Measurements from ENCODE around the gene LRRC36. TPM values are rescaled to one million over a fixed set of nuclear protein-coding genes. Genes with fewer than 3 reads are reported as not detected.

Gene LRRC36
- total and polyA plus RNA-seq, 9 of the 15 experiments (the other 6 are each of a cell fraction or from before 2014, with no cell fraction given), result 0.09 to 0.40 (median 0.17) TPM; not detected in 1

DNA sequence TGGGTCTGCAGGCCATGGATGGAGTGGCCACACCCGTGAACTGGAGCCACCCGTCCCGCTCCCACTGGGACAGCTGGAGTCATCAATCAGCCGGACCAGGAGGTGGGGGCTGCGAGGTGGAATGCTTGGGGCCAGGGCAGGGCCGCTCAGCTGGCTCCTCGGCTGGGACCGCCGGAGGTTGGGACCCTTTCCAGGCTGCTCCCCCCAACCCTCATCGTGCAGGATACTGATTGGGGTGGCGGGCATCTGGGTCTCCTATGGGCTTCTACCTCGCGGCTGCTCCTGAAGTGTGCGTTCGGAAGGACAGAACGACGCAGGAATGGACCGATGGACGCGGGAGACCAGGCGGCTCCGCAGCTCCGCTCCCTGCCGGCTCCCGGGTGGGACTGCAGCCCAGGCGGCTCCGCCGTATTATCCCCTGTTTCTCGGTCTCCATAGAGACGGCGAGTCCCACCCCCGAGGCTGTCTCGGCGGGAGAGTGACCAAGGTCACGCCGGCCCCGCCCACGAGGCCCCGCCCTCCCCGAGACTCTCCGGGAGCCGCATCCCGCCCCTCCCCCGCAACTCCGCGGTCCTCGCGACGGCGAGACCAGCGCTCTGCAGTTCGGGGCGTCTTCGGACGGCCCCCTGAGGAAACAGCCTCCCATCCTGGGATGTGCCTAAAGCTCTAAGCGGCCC, 66.6 kb downstream of the LRRC36 start, which contains the start of gene TPPP3 (continued):
- TF ChIP-seq PBX2 (CRISPR knock-in tag; IDR thresholded peaks at IDR 0.05; ENCODE audit: low read depth) (no peak), PBX2 (tag; conservative IDR thresholded peaks at IDR 0.05; ENCODE audit: low read depth) (peak; percentile 30; the same call in 1 of the 2 replicates), CXXC5 (CRISPR knock-in tag; IDR thresholded peaks at IDR 0.05) (peak; percentile 37; the same call in 1 of the 2 replicates), SMARCA5 (IDR thresholded peaks at IDR 0.05) (no peak), ESRRA (IDR thresholded peaks at IDR 0.05; ENCODE audit: borderline replicate concordance, low read depth) (peak; percentile 54; the same call in 1 of the 2 replicates), SMC3 (conservative IDR thresholded peaks at IDR 0.05; ENCODE audit: insufficient read depth, low read depth, low read length) (peak; percentile 61; the same call in 1 of the 2 replicates)

DNA sequence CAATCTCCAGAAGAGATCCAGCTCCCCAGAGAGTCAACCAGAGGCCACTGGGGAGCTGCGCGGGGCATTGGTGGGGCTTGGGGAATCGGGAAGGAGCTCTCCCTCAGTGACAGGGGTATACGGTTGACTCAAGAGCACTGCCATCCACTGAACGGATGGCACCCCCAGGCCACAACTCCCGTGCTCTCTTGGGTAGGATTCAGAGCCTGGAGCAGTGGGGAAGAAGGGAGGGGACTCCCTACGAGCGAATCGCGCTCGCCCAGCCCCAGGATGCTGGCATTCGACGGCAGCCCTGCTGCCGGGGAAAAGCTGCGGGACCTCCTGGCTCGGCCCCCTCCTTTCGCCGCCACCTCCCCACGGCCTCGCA, 67.2 kb downstream of the LRRC36 start:
- in situ Hi-C loops (cut with MboI), result no loop called here
- FAIRE-seq, result no peak
- H3K9me3 ChIP-seq (replicated peaks; ENCODE audit: control insufficient read depth, insufficient read depth, low read depth, low read length), result no peaks in the 10 kb centered on the region
- H3K36me3 ChIP-seq (ENCODE audit: control insufficient read depth, insufficient read depth, low read length), result no peaks in the 10 kb centered on the region
- no peaks in the 10 kb centered on the region for H3K9me1 ChIP-seq (ENCODE audit: control insufficient read depth, insufficient read depth, low read length)
- H3K4me1 ChIP-seq (replicated peaks in 1 of 2; ENCODE audit: control insufficient read depth in 2 of 2, insufficient read depth in 2 of 2, low read length in 2 of 2), result peaks cover 19 to 83% of the 10 kb centered on the region in 2 experiments
- DNase-seq (ENCODE audit: extremely low read depth in 1 of 4, low spot score in 3 of 4), result no peak
- ChIA-PET POLR2A (interaction anchor here (0.7 to 1.5 kb wide), 2 partner anchors 12 to 70 kb away, joined by 3 read pairs; no protein-coding TSS in a partner anchor), CTCF (ENCODE audit: low intra/inter-chr PET ratio) (interaction anchor here (0.9 kb wide), 1 partner anchor 21 kb away, joined by 5 read pairs; no protein-coding TSS in a partner anchor)
- ATAC-seq, result no peak
- peaks cover 2 to 39% of the 10 kb centered on the region in 2 experiments; a peak in 3 of 5 replicates for H3K27me3 ChIP-seq (ENCODE audit: control insufficient read depth in 2 of 2, insufficient read depth in 2 of 2, low read length in 2 of 2)
- peak overlapping the region; percentile 19 for H3K4me2 ChIP-seq (ENCODE audit: insufficient read depth, low read length)
- intact Hi-C loops (cut with micrococcal nuclease), result loop anchor here (10.0 kb wide), 1 partner anchor 49 kb away; no protein-coding TSS in a partner anchor
- peak; percentile 63; the same call in 1 of the 2 replicates for TF ChIP-seq NCOA6 (IDR thresholded peaks at IDR 0.05)
- no peak for TF ChIP-seq BCL6 (CRISPR knock-in tag; IDR thresholded peaks at IDR 0.05)
- 40% methylated on average over 15 of the region's 20 CpGs for WGBS (ENCODE audit: insufficient coverage, low coverage, missing lambda C conversion rate)
- no peaks in the 10 kb centered on the region for H3K79me2 ChIP-seq (ENCODE audit: control insufficient read depth, insufficient read depth, low read length)
- no peaks in the 10 kb centered on the region for H4K20me1 ChIP-seq (replicated peaks; ENCODE audit: control insufficient read depth, insufficient read depth, low read length)
- BruUV-seq (replicated peaks), result no TSS peak
- H3K9ac ChIP-seq (ENCODE audit: insufficient read depth in 1 of 2, low read depth in 2 of 2, low read length in 2 of 2), result peak overlapping the region in 1 of 2 experiments; percentile 82; a peak in 2 of 4 replicates
- H2AFZ ChIP-seq (ENCODE audit: low read depth, low read length), result peak overlapping the region; percentile 84
- H3K27ac ChIP-seq (ENCODE audit: extremely low read depth, low read depth, low read length), result no peak overlapping the region
- H3K4me3 ChIP-seq, result no peak overlapping the region

All from K562 (cell line).